GM12878 (cell line): Measurements from ENCODE around the gene CNGA1. TPM values are rescaled to one million over a fixed set of nuclear protein-coding genes. Genes with fewer than 3 reads are reported as not detected.

Source experiments
- ATAC-seq: fragments of 200-7000 bp; cut with Tn5 transposase; 3 replicates; pipeline ENCODE4 v1.9.1; 2020; ENCODE audit warnings: mild to moderate bottlenecking, moderate library complexity
- BruUV-seq: library from RNA; stranded (reverse); fragments of 400-500 nt; replicated peaks from 2 replicates; lab custom pipeline; 2021; lab: Mats Ljungman, UMichigan
- CTCF ChIA-PET: fragments of 300-600 bp; sonication (Branson Sonifier 250); formaldehyde crosslinking; extraction: SDS; loops from one replicate; lab custom pipeline; 2021; ENCODE audit warnings: inconsistent platforms; lab: Yijun Ruan, JAX
- POLR2A ChIA-PET: fragments of 350-600 bp; formaldehyde crosslinking; extraction: SDS; loops from one replicate; lab custom pipeline; 2021; ENCODE audit warnings: inconsistent platforms; lab: Charles Lee
- RAD21 ChIA-PET: fragments of 300-600 bp; sonication (Branson Sonifier 250); formaldehyde crosslinking; loops from one replicate; lab custom pipeline; 2023; ENCODE audit warnings: antibody characterized with exemption; ENCODE audit not compliant: unreplicated experiment; lab: Charles Lee
- SMC1A ChIA-PET: fragments of 300-600 bp; sonication (Branson Sonifier 250); formaldehyde crosslinking; loops from one replicate; lab custom pipeline; 2023; ENCODE audit not compliant: unreplicated experiment, uncharacterized antibody; lab: Charles Lee
- DNase-seq: peaks from one replicate; pipeline ENCODE4 v3.0.0-alpha.2; 2011; ENCODE audit warnings: low read depth, low spot score
- FAIRE-seq: peaks from 3 replicates; lab custom pipeline; 2011; peaks lifted over from hg19 to GRCh38; lab: Jason Lieb, UNC
- H2AFZ ChIP-seq: 2 replicates; pipeline ENCODE4 v1.6.0; 2011; ENCODE audit warnings: low read depth, low read length, control low read depth; ENCODE audit not compliant: control insufficient read depth
- H3K27ac ChIP-seq: 2 replicates; pipeline ENCODE4 v1.5.1; 2011; ENCODE audit warnings: control low read depth; ENCODE audit not compliant: control insufficient read depth, insufficient read depth
- H3K27me3 ChIP-seq, 2 experiments: replicated peaks in 1 of 2; 2 replicates each; pipeline versions ENCODE4 v1.6.0 to v1.6.1; 2011; ENCODE audit warnings: low read length in 1 of 2; ENCODE audit not compliant: control insufficient read depth in 2 of 2, insufficient read depth in 2 of 2
- H3K36me3 ChIP-seq, 2 experiments: 2 replicates each; pipeline ENCODE4 v1.5.1; 2011; ENCODE audit warnings: low read length in 1 of 2; ENCODE audit not compliant: control insufficient read depth in 2 of 2, insufficient read depth in 2 of 2
- H3K4me1 ChIP-seq: 2 replicates; pipeline ENCODE4 v1.6.1; 2011; ENCODE audit warnings: mild to moderate bottlenecking, low read length, moderate library complexity, mixed read lengths; ENCODE audit not compliant: control insufficient read depth, insufficient read depth
- H3K4me2 ChIP-seq: 2 replicates; pipeline ENCODE4 v1.6.0; 2011; ENCODE audit warnings: control low read depth; ENCODE audit not compliant: control insufficient read depth, insufficient read depth
- H3K4me3 ChIP-seq: fragments of 200-600 bp; sonication (generic); 2 replicates; pipeline ENCODE4 v1.5.1; 2016
- H3K79me2 ChIP-seq: 2 replicates; pipeline ENCODE4 v1.6.0; 2011; ENCODE audit warnings: low read length; ENCODE audit not compliant: control insufficient read depth, insufficient read depth
- H3K9ac ChIP-seq: 2 replicates; pipeline ENCODE4 v1.8.0; 2011; ENCODE audit warnings: low read length, control low read depth, mixed read lengths; ENCODE audit not compliant: control insufficient read depth, insufficient read depth
- H3K9me3 ChIP-seq: replicated peaks from 3 replicates; pipeline ENCODE4 v1.5.1; 2011; ENCODE audit warnings: mild to moderate bottlenecking, low read length; ENCODE audit not compliant: control insufficient read depth, insufficient read depth
- H4K20me1 ChIP-seq: 2 replicates; pipeline ENCODE4 v1.6.0; 2011; ENCODE audit not compliant: control insufficient read depth, insufficient read depth
- ATF2 ChIP-seq: IDR thresholded peaks from 2 replicates; pipeline ENCODE4 v1.6.1; 2012; ENCODE audit warnings: low read length, inconsistent platforms
- BCLAF1 ChIP-seq: fragments of 450-650 bp; IDR thresholded peaks from 2 replicates; pipeline ENCODE4 v1.6.1; 2017; ENCODE audit warnings: antibody characterized with exemption, mild to moderate bottlenecking, moderate library complexity
- CREB1 ChIP-seq: IDR thresholded peaks from 2 replicates; pipeline ENCODE4 v1.6.1; 2012; ENCODE audit warnings: low read depth, mild to moderate bottlenecking, inconsistent platforms
- DPF2 ChIP-seq: fragments of 450-650 bp; IDR thresholded peaks from 2 replicates; pipeline ENCODE4 v1.6.1; 2017; ENCODE audit warnings: mild to moderate bottlenecking
- FOS ChIP-seq: IDR thresholded peaks from 3 replicates; pipeline ENCODE4 v1.6.1; 2011; ENCODE audit warnings: borderline replicate concordance; ENCODE audit not compliant: insufficient read length; ENCODE audit errors: extremely low read depth
- HDAC6 ChIP-seq: fragments of 200-600 bp; sonication (generic); IDR thresholded peaks from one replicate; pipeline ENCODE4 v1.8.0; 2017; ENCODE audit warnings: antibody characterized with exemption; ENCODE audit not compliant: unreplicated experiment
- IRF4 ChIP-seq: IDR thresholded peaks from 2 replicates; pipeline ENCODE4 v1.6.1; 2011; ENCODE audit warnings: low read depth, low read length
- NR2C1 ChIP-seq: fragments of 450-650 bp; IDR thresholded peaks from 2 replicates; pipeline ENCODE4 v1.6.1; 2017; ENCODE audit warnings: antibody characterized with exemption, mild to moderate bottlenecking, moderate library complexity
- RAD51 ChIP-seq: fragments of 450-650 bp; IDR thresholded peaks from 2 replicates; pipeline ENCODE4 v1.6.1; 2016; ENCODE audit warnings: moderate library complexity, mild to moderate bottlenecking, inconsistent platforms
- ZBTB40 ChIP-seq: fragments of 450-650 bp; IDR thresholded peaks from 2 replicates; pipeline ENCODE4 v1.6.1; 2016; ENCODE audit warnings: mild to moderate bottlenecking, moderate library complexity, borderline replicate concordance
- ZNF622 ChIP-seq: fragments of 450-650 bp; IDR thresholded peaks from 2 replicates; pipeline ENCODE4 v1.6.1; 2017; ENCODE audit warnings: mild to moderate bottlenecking, inconsistent platforms
- WGBS: methylation state at CpG from one replicate; pipeline ENCODE4 v1.1.6; 2016; ENCODE audit warnings: low lambda C conversion rate; ENCODE audit not compliant: insufficient replicate concordance, insufficient coverage; ENCODE audit errors: missing lambda C conversion rate; 5-methylcytosine and 5-hydroxymethylcytosine counted together
- in situ Hi-C: fragments of 300-500 bp; cut with MboI; formaldehyde crosslinking; loops from 9 replicates; pipeline ENCODE4 v1.14.3; 2018; ENCODE audit warnings: mixed read lengths
- intact Hi-C: fragments of 100-400 bp; cut with micrococcal nuclease; formaldehyde crosslinking; loops from one replicate; pipeline ENCODE4 v1.14.2; 2022; ENCODE audit not compliant: unreplicated experiment
- polyA plus RNA-seq, 11 experiments: library from polyadenylated mRNA; depleted of rRNA in 4 of 11; unstranded in 6 of 11; stranded (reverse) in 5 of 11; fragments of >200 nt; fragmentation: Nextera tagmentation in 4 of 11; fragmentation: Illumina TruSeq in 1 of 11; extraction: Ambion mirVana in 4 of 11; extraction: Trizol in 1 of 11; gene quantifications; 1 replicate in 1 of 11; 2 replicates in 10 of 11; pipeline versions ENCODE4 v1.2.1 to v1.2.3, GENCODE V29; 2011 to 2016; ENCODE audit warnings: inconsistent platforms in 2 of 11, missing spikeins in 2 of 11, low read depth in 1 of 11
- total RNA-seq, 4 experiments: library from RNA; depleted of rRNA in 3 of 4; stranded (reverse); fragments of >200 nt in 3 of 4; fragmentation: Illumina TruSeq in 1 of 4; extraction: Trizol in 1 of 4; gene quantifications; 2 replicates each; pipeline versions ENCODE4 v1.2.1 to v1.2.3, GENCODE V29; 2013 to 2021

The CNGA1 gene
- total and polyA plus RNA-seq, 10 of the 15 experiments (the other 5 are each of a cell fraction or from before 2014, with no cell fraction given): 0.38 to 14.2 (median 5.1) TPM

GRCh38 chr4:48005781-48006180 is 10.7 kb downstream of the CNGA1 start:
- no peak overlapping the region for H3K4me2 ChIP-seq
- no peak overlapping the region for H2AFZ ChIP-seq
- ATAC-seq: no peak
- intact Hi-C loops (no loop called here), in situ Hi-C loops (loop anchor here (5.0 kb wide), 1 partner anchor 77 kb away; no protein-coding TSS in a partner anchor)
- H3K9ac ChIP-seq: no peak overlapping the region
- POLR2A ChIA-PET: no interaction called here
- TF ChIP-seq ZBTB40 (no peak), CREB1 (no peak), FOS (no peak), HDAC6 (no peak), ZNF622 (no peak), RAD51 (no peak), DPF2 (no peak), IRF4 (no peak), NR2C1 (no peak), ATF2 (no peak), BCLAF1 (no peak)
- no peaks in the 10 kb centered on the region for H3K36me3 ChIP-seq
- CTCF ChIA-PET: interaction anchor here (1.0 to 7.3 kb wide), 2 partner anchors 82 to 104 kb away, joined by 3 to 129 read pairs; no protein-coding TSS in a partner anchor
- DNase-seq: no peak
- H3K9me3 ChIP-seq: peaks cover 3% of the 10 kb centered on the region
- no TSS peak for BruUV-seq
- H4K20me1 ChIP-seq: no peaks in the 10 kb centered on the region
- H3K27me3 ChIP-seq: no peaks in the 10 kb centered on the region
- H3K4me3 ChIP-seq: no peak overlapping the region
- 48% methylated on average over 2 of the region's 2 CpGs for WGBS
- no peak overlapping the region for H3K27ac ChIP-seq
- no peaks in the 10 kb centered on the region for H3K4me1 ChIP-seq
- H3K79me2 ChIP-seq: no peaks in the 10 kb centered on the region
- FAIRE-seq: no peak
- RAD21 ChIA-PET: no interaction called here
- SMC1A ChIA-PET: no interaction called here
